Measurements from ENCODE around the gene EP400.

EP400 gene

DNA sequence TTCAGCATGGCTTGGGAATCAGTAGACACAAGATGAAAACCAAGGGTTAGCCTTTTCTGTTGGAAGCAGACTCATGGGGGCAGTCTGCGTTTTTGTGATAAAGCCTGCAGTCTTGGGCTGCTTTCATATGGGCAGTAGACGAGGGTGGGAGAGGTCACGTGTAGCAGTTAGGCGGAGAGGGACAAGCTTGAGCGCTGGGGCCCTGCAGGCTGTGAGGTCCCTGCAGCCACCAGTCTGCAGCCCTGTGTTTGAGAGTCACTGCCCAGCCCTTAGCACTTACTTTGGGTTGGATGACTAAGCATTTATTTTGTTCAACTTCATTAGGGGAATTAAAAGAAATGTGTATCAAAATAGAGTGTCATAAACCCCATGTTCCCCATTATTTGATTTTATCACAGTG lies 37.2 kb downstream of the EP400 start:
- no peak for DNase-seq

DNA sequence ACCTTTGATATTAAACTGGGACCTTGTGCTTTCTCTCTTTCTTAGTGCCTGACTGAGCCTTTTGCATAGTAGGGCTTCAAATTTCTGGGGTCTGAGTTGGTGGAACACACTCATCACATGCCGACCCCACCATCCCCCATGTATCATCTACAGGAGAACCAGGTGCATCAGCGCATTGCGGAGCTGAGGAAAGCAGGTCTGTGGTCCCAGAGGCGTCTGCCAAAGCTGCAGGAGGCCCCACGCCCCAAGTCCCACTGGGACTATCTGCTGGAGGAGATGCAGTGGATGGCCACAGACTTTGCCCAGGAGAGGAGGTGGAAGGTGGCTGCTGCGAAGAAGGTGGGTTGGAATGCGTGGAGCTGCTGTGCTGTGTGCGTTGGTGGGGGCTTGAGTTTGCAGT lies 37.8 kb downstream of the EP400 start:
- DNase-seq, result no peak

DNA sequence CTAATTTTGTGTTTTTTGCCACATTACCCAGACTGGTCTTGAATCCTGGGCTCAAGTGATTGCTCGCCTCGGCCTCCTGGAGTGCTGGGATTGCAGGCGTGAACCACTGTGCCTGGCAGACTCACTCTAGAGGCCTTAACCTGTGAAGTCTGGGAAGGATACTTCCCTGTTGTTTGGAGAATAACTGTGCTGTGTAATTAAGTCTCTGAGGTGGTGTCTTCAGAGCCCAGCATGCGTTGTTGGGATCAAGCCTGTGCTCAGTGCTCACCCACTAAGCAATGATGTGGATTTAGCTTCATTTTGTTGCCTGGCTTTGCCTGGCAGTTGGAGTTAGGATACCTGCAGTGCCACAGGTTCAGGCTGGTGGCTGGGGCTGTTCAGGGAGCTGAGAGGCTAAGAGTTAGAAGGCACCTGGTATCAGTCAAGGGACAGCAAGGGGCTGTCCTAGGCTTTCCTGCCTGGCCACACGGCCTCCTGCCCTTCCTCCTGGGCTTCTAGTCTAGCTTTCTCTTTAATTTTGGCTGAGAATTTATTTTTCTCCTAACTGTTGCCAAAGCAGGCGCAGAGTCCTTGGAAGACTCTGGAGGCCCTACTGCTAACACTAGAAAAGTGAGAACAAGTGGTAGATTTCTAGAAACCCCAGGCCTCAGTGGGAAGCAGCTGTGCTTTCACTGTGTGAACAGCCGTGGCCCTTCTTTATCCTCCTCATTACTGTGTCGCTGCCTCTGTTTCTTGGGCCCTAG lies 38.5 kb downstream of the EP400 start:
- DNase-seq, result no peak

DNA sequence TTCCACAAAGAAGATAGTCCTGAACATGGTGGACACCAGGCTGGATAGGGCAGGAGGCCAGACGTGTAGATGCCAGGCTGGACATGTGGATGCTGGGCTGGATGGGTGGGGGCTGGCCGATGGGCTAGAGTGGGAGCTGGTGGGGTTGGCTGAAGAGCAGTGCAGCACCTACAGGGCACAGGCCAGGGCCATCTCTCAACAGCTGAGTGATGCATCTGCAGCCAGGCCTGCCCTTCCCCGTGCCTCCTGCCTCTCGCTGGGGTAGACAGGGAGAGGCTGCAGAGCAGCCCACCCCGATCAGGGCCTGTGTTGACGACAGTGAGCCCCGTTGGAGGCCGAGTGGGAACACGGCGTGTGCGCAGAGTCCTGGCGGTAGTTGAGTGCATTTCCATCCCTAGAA lies 39.3 kb downstream of the EP400 start:
- DNase-seq, result no peak

DNA sequence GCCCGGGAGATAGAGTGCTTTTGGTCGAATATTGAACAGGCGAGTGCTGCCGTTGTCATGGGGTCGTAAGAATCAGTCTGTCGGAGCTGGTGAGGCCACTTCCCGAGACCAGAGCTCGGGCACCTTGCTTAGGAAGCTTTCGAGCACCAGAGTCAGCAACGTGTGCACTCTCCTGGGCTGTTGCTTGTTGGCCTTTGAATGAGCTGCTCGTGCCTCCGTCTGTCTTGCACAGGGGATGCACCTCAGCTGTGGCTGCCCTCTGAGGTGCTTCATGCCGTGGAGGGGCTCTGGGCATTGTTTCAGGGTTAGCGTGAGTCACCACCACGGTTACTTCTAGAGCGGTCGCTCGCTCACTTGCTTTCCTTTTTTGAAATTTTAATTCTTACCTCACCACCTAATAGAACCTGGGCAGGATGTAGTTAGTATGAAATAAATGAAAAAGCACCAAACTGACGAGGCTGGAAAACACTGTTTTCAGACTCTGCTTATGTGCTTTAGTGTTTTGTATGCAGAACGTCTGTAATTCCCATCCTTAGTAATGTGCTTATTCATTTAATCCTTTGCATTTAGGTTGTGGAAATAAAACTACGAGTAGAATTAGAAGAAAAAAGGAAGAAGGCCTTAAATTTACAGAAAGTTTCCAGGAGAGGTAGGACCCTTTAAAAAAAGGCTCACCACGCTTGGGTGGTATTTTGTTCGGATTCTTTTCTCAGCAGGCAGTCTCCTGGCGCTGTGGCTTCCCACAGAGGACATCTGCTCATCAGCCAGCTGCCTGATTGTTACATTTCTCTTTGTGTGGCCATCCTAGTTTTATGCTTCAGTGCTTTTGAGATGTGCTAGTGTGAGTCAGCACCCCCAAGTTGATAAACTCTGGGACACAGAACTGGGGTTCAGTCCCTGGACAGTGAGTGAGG lies 40.6 kb downstream of the EP400 start:
- DNase-seq, result no peak

DNA sequence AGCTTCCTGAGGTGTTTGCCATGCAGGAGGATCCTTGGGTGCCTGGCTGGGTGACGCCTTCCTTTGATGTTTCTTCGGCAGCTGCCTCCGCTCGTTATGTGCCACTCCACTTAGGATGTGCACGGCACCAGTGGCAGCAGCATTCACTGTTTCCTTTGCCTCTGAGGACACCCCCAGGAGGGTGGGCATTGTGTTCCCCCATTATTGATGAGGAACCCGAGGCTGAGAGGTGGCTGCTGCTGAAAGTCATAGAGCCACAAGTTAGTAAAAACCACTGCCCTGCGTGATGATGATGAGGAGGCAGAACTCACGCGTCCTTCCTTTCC lies 41.2 kb downstream of the EP400 start:
- DNase-seq, result no peak

DNA sequence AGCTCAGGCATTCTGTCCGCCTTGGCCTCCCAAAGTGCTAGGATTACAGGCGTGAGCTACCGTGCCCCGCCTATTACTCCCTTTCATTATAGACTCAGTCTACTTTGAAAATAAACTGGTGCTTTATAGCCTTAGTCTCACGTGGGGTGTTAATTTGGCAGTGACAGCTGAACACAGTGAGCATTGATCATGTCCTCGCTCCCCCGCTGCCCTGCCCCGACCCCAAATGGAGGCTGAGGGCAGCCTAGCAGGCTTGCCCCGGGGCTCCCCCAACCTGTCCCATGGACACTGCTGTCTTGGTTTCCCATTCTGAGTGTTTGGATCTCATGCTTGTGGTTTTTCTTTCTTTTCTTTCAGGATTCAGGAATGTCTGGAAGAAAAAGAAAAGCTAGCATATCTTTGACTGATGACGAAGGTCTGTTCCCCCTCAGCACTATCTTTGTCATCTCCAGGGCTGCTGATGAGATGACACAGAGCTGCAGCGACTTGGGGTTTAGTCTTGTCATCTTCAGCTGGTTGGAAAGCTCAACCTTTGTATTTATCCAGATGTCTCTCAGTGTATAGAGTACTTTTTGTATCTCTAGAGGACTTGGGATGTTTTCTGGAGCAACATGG lies 42.2 kb downstream of the EP400 start:
- DNase-seq, result no peak

DNA sequence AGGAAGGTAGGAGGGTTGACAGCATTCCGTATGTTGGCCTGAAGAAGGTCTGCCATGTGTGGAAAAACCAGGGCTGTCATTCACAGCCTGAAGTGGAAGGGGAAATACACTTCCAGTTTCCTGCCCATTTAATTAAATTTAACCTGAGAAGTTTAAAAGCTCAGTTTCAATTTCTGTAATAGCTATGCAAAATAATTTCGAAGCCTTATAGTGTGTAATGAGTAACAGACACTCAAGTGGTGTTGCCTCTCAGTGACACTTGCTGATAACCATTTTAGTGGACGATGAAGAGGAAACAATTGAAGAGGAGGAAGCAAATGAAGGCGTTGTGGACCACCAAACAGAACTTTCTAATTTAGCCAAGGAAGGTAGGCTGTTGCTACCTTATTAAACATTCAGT lies 44.8 kb downstream of the EP400 start:
- DNase-seq, result no peak

DNA sequence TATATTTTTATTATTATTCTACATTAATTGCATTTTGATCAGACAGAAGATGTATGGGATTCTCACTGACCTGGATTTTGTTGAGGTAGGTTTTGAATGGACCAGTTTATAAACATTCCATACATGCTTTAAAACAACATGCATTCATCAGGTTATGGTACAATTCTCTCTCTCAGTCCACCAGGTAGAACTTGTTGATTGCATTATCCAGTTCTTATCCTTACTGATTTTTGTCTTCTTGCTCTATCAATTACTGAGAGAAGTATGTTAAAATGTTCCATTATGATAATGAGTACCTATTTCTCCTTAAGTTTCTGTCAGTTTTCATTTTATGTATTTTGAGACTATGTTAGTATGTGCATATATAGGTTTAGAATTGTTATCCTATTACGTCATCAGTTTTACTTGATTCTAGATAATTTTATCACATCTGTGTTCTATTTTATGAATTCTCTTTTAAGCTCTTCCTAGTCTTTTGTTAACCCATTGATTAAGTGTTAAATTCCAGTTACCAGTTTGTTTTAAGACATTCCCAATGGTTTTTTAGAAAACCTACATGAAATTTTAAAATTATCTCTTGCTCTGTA lies 50.6 kb downstream of the EP400 start:
- no peak for DNase-seq

DNA sequence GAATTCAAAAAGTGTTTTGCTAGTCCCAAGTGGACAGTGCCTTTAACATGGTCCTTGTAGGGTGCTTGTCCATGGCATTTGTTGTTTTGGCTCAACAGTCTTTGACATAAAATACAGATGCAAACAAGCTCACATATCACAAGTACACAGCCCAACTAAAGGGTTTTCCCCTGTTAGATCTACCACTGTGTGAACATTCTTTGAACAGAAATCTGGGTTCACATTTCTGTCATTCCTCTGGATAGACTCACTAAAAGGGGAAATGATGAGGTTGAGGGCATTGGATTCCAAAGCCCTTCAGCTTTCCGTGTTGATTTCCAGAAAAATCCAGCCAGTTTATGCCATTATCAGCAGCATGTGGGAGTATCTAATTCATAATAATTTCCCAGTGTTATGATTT lies 54.1 kb downstream of the EP400 start:
- no peak for DNase-seq

DNA sequence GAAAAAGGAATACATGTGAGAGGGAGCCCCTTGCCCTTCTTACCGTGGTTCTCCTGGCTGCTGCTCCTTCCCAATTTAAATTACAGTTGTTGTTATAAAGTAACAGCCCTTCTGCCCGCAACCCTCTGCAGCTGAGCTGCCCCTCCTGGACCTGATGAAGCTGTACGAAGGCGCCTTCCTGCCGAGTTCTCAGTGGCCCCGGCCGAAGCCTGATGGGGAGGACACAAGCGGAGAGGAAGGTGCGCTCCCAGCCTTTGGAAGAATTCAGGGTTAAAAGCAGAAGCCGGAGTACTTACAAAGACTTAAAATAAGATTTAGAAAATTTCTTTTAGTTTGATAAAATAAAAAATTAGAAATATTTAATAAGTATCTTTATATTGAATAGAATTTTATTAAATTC lies 55.2 kb downstream of the EP400 start:
- DNase-seq, result no peak

DNA sequence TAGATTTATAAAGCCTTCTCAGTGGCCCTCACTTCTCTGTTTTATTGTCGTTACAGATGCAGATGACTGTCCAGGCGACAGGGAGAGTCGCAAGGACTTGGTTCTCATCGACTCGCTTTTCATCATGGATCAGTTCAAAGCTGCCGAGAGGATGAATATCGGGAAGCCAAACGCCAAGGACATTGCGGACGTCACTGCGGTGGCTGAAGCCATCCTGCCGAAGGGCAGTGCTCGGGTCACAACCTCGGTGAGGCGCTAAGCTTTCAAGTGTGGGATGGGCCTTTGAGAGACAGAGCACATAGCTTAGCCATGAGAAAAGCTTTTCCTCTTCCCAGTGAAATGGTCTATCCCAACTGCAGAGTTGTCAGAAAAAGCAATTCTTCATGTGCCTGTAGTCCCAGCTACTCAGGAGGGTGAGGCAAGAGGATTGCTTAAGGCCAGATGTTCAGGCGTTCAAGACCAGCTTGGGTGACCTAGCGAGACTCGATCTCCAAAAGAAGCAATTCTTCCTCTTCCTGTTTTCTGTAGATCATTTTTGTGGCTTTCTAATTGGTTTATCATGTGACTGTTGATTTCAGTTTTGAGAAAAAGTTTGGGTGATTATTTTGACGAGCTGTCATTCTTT lies 56.4 kb downstream of the EP400 start:
- no peak for DNase-seq

DNA sequence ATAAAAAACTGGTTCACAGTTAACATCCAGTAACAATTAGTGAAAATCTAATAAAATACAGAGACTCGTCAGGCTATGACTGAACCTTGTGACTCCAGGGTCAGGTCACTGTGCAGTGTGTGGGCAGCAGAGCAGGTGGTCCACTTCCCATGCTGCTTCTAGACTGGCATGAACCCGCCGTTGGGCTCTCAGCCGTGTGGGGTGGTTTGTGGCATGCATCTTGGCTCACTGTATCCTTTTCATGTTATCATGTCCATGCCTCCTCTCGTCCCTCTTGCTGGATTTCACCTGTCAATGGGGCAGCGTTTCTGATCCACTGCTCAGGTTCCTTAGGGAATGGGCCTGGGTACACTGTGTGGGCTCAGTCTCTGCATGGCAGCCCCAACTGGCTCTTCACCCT lies 57.3 kb downstream of the EP400 start:
- DNase-seq, result no peak

DNA sequence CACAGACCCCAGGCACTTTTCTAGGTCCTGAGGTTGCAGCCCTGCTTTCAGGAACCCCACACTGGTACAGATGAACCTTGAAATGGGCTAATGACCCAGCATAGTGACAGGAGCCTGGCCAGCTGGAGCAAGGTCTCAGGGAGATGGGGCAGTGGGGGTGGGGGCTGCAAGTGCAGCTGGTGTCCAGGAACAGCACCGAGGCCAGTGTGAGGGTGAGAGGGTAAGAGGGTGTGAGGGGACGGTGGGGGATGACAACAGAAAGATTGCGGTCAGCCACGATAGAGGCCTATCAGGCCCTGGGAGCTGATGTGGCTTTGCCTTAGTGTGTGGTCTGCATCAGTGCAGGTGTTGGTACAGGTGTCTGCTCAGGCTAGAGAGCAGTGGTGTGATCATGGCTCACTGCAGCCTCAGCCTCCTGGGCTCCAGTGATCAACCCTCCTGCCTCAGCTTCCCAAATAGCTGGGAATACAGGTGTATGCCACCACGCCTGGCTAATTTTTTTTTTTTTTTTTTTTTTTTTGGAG lies 59.7 kb downstream of the EP400 start:
- DNase-seq, result no peak

DNA sequence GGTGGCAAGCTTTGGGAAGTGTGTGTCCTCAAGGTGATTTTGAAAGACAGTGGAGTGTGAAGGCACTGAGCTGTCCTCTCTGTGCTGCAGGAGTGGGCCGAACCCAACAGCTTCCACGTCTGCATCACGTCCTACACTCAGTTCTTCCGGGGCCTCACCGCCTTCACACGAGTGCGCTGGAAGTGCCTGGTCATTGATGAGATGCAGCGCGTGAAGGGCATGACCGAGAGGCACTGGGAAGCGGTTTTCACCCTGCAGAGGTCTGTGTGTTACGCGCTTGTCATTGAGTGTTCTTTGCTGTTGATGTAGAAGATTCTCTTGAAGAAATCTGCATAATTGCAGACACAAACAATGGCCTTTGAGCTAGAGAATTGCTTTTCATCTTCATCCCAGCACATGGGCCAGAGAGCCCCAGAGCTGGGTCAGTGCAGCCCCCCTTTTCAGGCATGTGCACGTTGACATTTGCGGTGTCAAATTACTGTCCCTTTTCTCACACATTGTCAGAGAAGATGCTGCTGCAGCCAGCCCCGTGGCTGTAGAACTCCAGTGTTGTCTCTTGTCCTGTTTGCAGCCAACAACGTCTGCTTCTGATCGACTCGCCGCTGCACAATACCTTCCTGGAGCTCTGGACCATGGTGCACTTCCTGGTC lies 63.3 kb downstream of the EP400 start:
- DNase-seq, result no peak

DNA sequence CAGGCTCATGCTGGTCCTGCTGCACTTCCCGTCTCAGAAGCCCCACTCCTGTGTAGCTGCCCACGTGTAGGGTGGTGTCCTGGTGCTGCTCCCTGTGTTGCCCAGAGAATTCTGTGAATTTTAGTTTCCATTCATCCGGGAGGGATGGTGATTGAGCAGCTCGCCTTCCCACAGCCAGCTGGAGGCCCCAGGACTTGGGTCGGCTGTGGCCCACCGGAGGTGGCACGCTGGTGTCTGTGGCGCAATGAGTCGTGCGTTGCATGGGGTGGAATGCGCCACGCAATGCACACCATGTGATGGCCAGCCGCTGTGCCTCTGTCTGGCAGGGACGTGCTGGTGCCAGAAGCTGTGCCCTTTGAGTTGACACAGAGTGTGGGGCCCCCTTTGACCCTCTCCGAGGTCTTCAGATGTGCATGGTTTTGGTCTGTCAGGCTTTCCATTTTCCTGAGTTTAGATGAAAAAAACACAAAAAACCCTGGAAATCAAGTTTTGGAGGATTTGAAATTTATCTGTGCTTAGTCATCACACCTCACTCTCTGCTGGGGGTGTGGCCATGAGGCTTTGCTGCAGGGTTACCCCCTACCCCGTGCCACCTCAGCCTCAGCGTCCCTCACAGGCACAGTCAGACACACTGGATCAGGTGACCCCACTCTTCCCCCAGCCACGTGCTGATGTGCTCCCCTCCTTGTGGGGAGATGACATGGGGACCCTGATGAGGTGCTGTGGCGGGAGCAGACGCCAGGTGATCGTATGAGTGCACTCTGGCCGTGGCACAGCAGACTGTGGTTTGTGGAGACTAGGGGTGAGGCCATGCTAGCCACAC lies 64.6 kb downstream of the EP400 start:
- no peak for DNase-seq

DNA sequence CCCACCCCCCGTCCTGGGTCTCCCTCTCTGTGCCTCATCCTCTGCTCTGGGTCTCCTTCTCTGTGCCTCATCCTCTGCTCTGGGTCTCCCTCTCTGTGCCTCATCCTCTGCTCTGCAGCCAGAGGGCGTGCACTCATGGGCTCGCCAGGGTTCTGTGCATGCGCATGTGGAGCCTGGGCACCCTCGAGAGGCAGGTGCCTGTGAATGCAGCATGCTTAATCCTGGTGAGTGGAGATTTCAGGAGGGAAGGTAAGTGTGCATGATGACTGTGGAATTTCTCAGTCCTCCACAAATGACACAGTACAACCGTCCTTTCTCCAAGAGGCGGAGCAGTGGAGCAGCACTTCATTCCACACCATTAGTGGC lies 65.2 kb downstream of the EP400 start:
- DNase-seq, result no peak

DNA sequence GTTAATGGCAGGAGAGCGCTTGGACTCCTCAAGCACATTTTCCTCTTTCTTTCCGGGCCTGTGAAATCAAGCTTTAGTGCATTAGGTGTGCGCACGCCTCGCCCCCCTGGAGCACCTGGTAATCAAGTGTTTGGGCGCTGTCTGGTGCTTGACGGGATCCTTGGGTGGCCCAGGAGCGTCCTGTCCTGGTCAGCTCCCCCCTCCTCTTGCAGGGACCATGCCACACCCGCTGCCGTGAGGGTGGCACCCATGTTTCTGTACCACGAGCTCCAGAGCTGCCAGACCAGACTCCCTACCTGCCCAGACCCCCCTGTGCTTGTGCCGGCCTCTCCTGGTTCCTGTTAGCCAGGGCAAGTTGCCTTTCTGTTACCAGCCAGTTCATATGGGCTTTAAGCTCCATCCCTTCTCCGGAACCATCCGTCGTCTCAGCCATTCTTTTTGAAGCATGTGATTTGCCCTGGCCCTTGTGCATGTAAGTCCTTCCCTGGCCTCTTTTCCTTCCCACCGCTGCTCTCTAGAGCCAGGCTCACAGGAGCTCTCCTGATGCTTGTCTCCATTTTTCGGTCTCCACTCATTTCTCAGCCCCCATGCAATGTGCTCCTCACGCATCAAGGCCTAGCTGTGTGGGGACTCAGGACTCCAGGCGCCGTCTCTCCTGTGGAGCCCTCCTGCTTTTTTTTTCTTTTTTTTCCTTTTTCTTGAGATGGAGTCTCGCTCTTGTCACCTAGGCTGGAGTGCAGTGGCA lies 66.1 kb downstream of the EP400 start:
- no peak for DNase-seq

DNA sequence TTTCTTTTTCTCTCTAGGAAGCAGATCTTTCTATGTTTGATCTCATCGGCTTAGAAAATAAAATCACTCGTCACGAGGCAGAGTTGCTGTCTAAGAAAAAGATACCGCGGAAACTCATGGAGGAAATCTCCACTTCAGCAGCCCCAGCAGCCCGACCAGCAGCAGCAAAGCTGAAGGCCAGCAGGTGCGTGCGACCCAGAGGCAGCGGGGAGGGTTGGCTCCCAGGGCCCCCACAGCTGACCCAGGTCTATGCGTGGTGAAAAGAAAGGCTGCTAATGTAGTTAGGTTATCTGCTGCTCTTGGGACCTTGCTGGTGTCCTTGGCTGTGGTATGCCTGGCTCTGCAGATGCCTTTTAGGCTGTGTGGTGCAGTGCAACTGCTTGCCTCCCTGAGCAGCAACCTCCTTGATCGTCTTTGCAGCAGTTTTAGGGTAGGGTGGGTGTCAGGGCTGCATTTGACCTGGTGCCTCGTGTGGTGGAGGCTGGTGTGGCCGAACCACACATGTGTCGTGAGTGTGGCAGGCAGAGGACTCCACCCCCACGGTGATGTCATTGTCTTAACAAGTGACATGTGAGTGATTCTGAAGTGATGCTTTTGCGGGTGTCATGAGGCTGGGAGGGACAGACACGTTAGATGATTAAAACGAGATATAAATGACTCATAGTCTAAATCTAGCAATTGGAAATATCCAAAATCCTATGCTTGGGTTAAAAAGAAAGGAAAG lies 68.6 kb downstream of the EP400 start:
- DNase-seq, result no peak

DNA sequence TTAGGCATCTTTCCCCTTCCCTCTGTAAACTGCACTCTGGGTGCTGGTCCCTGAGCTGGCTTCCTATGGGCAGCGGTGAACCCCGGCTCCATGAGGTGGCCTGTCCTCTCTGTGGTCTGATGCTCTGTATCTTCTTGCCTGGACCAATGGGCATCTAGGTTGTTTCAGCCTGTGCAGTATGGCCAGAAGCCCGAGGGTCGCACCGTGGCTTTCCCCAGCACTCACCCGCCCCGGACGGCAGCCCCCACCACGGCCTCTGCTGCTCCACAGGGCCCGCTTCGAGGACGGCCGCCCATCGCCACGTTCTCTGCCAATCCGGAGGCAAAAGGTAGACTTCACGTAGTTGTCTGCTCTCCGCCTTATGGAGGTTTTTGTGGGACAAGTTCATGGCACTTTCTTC lies 70.1 kb downstream of the EP400 start:
- DNase-seq, result no peak
